Mesothelial cell of epicardium (in vitro differentiated cells): ENCODE measurements around the gene PGAP1. TPM values are rescaled to one million over a fixed set of nuclear protein-coding genes. Genes with fewer than 3 reads are reported as not detected.

Source experiments
- DNase-seq, 2 experiments: peaks; one replicate each; pipeline ENCODE4 v3.0.0; 2021; ENCODE audit warnings: low spot score in 2 of 2; ENCODE audit not compliant: unreplicated experiment in 2 of 2
- H3K27ac Mint-ChIP-seq: 2 replicates; pipeline ENCODE4 v1.8.0; 2021; ENCODE audit warnings: mixed read lengths
- H3K27me3 Mint-ChIP-seq: 2 replicates; pipeline ENCODE4 v1.8.0; 2021; ENCODE audit warnings: low read depth, mixed read lengths
- H3K36me3 Mint-ChIP-seq: 2 replicates; pipeline ENCODE4 v1.8.0; 2021; ENCODE audit warnings: mixed read lengths
- H3K4me1 Mint-ChIP-seq: 2 replicates; pipeline ENCODE4 v1.8.0; 2021; ENCODE audit warnings: mixed read lengths
- H3K4me3 Mint-ChIP-seq: 2 replicates; pipeline ENCODE4 v1.8.0; 2021; ENCODE audit warnings: mild to moderate bottlenecking, moderate library complexity, mixed read lengths
- H3K9me3 Mint-ChIP-seq: 2 replicates; pipeline ENCODE4 v1.8.0; 2021; ENCODE audit warnings: mixed read lengths
- total RNA-seq: library from RNA; stranded (reverse); gene quantifications from 3 replicates; pipeline ENCODE4 v1.2.1, GENCODE V29; 2021
- TF ChIP-seq, protein P1 (sequence below): fragments of 200-600 bp; sonication (generic); IDR thresholded peaks from one replicate; pipeline ENCODE4 v1.5.0; 2021; ENCODE audit warnings: antibody characterized with exemption; ENCODE audit not compliant: unreplicated experiment

PGAP1 gene
- total RNA-seq, 1 donor from 2014 or later, result 55.6 TPM

DNA sequence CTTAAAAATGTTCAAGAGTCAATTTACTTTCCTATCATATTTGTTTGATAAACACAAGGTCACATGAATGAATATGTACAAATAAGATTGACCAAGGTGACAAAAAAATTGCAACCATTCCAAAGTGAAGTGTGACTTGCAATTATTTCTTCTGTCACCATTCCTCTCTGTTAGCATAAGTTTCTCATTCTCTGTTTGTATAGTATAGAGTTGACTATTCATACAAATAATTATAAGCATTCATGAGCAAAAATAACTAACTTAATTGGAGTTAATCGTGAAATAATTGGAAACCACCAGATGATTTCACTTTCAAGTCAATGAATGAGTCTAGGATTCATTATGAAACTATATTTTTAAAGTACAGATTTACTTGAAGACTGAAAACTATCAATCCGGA is 42.1 kb downstream of the PGAP1 start:
- Mint-ChIP-seq H3K4me3 (no peak overlapping the region), H3K36me3 (peaks cover 53% of the 10 kb centered on the region), H3K27me3 (no peaks in the 10 kb centered on the region), H3K4me1 (no peaks in the 10 kb centered on the region), H3K9me3 (peaks cover 22% of the 10 kb centered on the region), H3K27ac (no peak overlapping the region)
- TF ChIP-seq, protein P1, sequence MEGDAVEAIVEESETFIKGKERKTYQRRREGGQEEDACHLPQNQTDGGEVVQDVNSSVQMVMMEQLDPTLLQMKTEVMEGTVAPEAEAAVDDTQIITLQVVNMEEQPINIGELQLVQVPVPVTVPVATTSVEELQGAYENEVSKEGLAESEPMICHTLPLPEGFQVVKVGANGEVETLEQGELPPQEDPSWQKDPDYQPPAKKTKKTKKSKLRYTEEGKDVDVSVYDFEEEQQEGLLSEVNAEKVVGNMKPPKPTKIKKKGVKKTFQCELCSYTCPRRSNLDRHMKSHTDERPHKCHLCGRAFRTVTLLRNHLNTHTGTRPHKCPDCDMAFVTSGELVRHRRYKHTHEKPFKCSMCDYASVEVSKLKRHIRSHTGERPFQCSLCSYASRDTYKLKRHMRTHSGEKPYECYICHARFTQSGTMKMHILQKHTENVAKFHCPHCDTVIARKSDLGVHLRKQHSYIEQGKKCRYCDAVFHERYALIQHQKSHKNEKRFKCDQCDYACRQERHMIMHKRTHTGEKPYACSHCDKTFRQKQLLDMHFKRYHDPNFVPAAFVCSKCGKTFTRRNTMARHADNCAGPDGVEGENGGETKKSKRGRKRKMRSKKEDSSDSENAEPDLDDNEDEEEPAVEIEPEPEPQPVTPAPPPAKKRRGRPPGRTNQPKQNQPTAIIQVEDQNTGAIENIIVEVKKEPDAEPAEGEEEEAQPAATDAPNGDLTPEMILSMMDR, result no peak
- DNase-seq, result no peak

DNA sequence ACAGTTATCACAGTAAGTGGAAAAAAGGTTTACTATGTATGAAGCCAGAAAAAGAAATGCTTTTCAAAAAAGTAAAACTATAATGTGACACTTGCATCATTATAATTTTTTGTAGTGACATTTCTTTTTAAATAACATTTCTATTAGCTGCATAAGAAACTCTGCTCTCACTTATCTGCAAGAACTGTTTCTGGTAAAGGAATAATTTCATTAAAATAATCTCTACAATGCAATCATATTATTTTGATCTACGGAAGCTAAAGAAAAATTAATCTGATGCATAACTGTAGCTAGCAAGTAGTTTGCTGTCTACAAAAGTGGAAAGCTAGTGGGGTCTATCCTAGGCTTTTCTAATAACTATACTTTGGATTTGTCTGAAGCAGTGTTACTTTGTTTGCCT is 50.1 kb downstream of the PGAP1 start:
- H3K4me1 Mint-ChIP-seq, result no peaks in the 10 kb centered on the region
- TF ChIP-seq, protein P1, result no peak
- no peak for DNase-seq
- H3K36me3 Mint-ChIP-seq, result peaks cover 43% of the 10 kb centered on the region
- no peak overlapping the region for H3K4me3 Mint-ChIP-seq
- H3K27me3 Mint-ChIP-seq, result no peaks in the 10 kb centered on the region
- no peak overlapping the region for H3K27ac Mint-ChIP-seq
- peaks cover 6% of the 10 kb centered on the region for H3K9me3 Mint-ChIP-seq

DNA sequence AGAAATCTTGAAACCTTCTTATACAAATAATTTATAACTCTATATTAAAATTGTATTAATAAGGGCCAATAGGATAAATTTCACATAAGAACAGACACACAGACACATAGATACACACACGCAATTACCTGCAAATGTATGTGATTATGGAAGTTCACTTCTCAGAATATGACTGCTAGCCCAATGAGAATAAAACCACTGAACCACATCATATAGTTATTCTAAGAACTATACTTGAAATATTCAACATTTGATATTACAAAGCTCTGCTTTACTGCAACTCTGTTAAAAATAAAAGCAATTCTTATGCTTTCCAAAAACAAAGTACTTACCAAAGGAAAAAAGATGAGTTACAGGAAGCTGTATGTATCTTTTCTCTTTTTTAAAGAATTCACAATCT is 51.1 kb downstream of the PGAP1 start:
- Mint-ChIP-seq H3K36me3 (peaks cover 38% of the 10 kb centered on the region), H3K4me3 (no peak overlapping the region), H3K4me1 (no peaks in the 10 kb centered on the region), H3K27ac (no peak overlapping the region), H3K27me3 (no peaks in the 10 kb centered on the region), H3K9me3 (no peaks in the 10 kb centered on the region)
- TF ChIP-seq, protein P1, result no peak
- DNase-seq, result no peak

DNA sequence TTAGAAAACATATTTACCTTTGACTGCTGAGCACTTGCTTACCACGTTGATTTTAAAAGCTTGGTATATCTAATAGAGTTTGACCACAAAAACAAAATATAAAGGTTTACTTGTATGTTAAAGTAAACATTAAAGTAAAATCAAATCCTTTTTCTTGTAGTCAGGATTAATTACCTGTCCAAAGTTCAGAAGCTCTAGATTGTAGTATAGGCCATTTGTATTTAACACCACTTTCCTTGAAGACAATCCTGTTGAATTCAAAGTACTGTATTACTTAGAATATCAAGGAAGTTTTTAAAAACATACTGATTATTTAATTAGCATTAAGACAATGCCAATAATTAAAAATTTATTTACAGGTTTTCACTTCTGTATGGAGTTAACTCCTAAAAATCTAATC is 53.0 kb downstream of the PGAP1 start:
- no peak for DNase-seq
- H3K4me3 Mint-ChIP-seq, result no peak overlapping the region
- H3K9me3 Mint-ChIP-seq, result no peaks in the 10 kb centered on the region
- TF ChIP-seq, protein P1, result no peak
- H3K27me3 Mint-ChIP-seq, result no peaks in the 10 kb centered on the region
- peaks cover 24% of the 10 kb centered on the region for H3K36me3 Mint-ChIP-seq
- no peak overlapping the region for H3K27ac Mint-ChIP-seq
- no peaks in the 10 kb centered on the region for H3K4me1 Mint-ChIP-seq

DNA sequence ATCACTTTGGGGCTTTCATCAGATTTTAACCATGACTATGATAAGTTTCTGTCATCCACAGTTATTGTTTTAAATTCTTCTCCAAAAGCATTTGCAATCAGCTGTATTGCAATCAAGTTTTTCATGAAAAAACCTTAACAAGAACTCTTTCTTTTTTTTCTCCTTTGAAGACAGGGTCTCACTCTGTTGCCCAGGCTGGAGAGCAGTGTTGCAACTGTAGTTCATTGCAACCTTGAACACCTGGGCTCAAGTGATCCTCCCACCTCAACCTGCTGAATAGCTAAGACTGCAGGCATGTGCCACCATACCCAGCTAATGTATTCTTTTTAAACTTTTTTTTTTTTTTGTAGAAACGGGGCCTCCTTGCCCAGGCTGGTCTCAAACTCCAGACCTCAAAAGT is 71.9 kb downstream of the PGAP1 start:
- TF ChIP-seq, protein P1, result no peak
- H3K4me1 Mint-ChIP-seq, result peaks cover 7% of the 10 kb centered on the region
- H3K27me3 Mint-ChIP-seq, result peaks cover 2% of the 10 kb centered on the region
- no peak overlapping the region for H3K27ac Mint-ChIP-seq
- DNase-seq, result no peak
- peaks cover 31% of the 10 kb centered on the region for H3K36me3 Mint-ChIP-seq
- peaks cover 12% of the 10 kb centered on the region for H3K9me3 Mint-ChIP-seq
- no peak overlapping the region for H3K4me3 Mint-ChIP-seq
